HG03469 (cell line): ENCODE data around the gene PRRT3.
"Not testable (repeated sequence)": the region's sequence is repeated elsewhere in the genome, so short reads cannot be mapped to it uniquely, and the experiment has no call there.

Experiments used
- ATAC-seq: cut with Tn5 transposase; IDR thresholded peaks from one replicate; pipeline ENCODE4 v1.9.1; 2021; ENCODE audit warnings: mild to moderate bottlenecking, moderate library complexity, moderate number of reproducible peaks; ENCODE audit not compliant: unreplicated experiment

Gene PRRT3

DNA sequence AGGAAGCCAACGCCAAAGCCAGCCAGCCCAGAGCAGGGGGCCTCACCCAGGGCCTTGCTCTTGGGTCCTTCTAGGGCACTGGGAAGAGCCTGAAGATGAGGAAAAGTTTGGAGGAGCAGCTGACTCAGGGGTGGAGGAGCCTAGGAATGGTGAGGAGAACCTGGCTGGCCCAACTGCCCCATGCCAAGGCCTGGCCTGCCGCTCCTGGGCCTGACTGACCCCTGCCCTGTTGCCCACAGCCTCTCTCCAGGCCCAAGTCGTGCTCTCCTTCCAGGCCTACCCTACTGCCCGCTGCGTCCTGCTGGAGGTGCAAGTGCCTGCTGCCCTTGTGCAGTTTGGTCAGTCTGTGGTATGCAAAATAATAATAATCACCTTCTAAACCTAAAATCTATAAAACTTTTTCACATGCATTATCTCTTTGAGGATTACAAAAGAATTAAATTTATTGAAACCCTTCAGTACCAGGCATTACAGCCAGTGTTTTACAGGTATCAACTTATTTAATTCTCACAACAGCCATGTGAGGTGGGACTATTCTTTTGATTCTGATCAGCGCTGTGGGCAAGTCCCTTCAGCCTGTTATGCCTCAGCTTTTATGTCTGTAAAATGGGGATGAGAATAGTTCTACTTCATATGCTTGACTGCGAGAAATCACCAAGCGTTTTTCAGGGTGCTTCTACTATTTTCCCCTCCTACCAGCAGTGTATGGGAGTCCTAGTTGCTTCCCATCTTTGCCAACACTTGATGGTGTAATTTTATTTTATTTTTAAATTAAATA, 33.8 kb downstream of the PRRT3 start:
- no peak for ATAC-seq

DNA sequence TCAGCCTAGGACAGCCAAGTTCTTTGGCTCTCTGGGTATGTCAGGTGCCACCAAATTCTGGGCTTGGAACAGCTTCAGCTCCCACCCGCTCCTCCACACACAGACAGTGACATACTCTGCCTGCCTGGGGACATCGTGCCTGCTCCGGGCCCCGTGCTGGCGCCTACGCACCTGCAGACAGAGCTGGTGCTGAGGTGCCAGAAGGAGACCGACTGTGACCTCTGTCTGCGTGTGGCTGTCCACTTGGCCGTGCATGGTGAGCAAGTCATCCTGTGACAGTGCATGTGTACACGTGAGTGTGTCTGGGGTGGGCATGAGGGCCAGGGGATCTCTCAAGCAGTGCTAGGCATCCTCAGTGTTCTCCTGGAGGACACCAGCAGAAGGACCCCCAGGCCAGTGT, 34.4 kb downstream of the PRRT3 start:
- no peak for ATAC-seq

DNA sequence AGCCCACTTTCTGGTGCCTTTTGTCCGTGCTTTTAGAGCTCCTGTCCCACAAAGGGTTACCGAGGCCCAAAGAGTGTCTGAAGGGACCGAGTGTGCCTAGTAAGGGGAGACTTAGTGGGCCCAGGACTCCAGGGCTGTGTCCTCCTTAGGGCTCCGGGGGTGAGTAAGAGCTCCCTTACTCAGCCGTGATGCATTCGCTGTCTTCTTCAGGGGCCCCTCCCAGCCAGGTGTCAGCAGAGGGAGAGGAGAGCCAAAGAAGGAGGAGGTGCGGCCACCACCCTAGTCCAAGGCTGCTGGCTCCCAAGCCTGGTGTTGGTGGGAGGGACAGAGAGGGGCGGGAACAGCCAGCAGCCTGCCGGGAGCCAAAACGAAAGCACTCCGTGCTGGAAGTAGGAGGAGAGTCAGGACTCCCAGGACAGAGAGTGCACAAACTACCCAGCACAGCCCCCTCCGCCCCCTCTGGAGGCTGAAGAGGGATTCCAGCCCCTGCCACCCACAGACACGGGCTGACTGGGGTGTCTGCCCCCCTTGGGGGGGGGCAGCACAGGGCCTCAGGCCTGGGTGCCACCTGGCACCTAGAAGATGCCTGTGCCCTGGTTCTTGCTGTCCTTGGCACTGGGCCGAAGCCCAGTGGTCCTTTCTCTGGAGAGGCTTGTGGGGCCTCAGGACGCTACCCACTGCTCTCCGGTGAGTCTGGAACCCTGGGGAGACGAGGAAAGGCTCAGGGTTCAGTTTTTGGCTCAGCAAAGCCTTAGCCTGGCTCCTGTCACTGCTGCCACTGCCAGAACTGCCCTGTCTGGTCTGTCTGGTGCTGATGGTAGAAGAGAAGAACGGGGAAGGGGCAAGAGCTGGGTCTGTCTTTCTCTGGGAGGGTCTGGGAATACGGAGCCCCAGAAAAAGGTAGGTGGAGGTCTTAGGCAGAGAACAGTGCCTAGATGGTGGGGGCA, 35.2 kb downstream of the PRRT3 start, which contains the start of gene IL17RC:
TSS of gene IL17RC (plus strand) at position 365 of the 947 bp plus-strand sequence. CDS start at position 583, 218 bp downstream.
- no peak for ATAC-seq

DNA sequence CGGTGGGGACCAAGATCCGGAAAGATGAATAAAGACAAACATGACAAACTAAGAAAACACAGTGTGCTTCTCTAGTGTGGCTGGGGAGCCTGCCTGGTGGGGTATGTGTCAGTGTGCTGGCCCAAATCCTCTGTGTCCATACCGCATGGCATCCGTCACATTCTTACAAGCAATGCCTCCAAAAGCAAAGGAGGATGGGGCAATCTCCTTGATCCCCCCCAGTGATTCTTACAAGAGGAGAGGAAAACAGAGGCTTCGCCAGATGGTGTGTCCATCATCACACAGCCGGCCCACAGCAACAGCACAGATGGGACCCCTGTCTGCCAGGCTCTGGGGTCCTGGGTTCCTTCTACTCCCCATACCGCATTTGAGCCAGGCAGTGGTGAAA, 35.9 kb downstream of the PRRT3 start:
- ATAC-seq, result no peak

DNA sequence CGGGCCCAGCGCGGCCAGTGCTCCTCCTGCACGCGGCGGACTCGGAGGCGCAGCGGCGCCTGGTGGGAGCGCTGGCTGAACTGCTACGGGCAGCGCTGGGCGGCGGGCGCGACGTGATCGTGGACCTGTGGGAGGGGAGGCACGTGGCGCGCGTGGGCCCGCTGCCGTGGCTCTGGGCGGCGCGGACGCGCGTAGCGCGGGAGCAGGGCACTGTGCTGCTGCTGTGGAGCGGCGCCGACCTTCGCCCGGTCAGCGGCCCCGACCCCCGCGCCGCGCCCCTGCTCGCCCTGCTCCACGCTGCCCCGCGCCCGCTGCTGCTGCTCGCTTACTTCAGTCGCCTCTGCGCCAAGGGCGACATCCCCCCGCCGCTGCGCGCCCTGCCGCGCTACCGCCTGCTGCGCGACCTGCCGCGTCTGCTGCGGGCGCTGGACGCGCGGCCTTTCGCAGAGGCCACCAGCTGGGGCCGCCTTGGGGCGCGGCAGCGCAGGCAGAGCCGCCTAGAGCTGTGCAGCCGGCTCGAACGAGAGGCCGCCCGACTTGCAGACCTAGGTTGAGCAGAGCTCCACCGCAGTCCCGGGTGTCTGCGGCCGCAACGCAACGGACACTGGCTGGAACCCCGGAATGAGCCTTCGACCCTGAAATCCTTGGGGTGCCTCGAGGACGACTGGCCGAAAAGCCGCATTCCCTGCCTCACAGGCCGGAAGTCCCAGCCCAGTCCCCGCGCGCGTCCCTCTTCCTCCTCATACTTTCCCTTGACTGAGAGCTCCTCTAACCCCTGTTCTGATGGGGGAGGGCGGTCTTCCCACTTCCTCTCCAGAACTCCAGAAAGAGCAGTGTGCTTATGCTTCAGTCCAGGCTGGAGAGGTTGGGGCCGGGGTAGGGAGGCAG, 36.7 kb downstream of the PRRT3 start:
- ATAC-seq, result no peak

DNA sequence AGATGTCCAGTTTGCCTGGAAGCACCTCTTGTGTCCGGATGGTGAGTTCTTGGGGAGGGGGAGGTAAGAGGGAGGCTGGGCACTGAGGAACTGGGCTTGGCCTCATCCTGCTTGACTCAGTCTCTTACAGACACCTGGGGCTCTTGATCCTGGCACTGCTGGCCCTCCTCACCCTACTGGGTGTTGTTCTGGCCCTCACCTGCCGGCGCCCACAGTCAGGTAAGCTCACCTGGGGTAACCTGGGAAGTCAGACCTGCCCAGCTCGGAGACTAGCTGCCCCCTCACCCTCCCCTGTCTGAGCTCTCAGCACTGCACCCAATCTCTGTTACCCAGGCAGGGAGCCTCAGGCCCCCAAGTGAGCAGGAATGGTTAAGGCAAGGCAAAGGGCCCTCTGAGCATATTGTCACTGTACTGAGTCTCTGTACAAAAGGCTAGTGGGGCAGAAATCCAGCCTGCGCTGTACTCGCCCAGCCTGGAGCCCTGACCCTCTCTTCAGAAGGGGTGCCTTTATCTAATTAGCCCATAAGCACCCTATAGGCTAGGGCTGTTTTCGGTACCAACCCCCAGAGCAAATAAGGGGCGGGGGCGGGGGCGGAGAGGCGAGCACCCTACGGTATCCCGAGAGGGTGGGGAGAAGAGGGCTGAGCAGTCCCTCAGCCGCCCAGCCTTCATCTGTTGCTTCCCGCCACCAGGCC, 37.5 kb downstream of the PRRT3 start:
- no peak for ATAC-seq

DNA sequence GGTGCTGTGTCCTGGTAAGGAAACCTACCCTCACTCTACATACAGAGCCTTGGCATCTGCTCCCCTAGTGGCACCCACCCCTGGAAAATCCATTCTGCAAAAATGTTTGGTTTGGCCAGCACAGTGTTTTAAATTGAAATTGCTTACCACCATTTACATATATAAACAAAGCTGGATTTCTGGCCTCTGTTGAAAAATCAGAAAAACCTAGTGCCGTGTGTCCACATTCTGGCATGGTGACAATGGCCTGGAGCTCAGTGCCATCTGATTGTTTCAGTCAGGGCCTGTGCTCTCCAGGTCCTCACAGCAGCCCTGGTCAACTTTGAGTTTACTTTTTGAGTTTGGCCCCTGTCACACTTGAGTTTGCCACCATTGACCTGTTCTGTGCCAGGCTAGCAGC, 38.2 kb downstream of the PRRT3 start:
- no peak for ATAC-seq

DNA sequence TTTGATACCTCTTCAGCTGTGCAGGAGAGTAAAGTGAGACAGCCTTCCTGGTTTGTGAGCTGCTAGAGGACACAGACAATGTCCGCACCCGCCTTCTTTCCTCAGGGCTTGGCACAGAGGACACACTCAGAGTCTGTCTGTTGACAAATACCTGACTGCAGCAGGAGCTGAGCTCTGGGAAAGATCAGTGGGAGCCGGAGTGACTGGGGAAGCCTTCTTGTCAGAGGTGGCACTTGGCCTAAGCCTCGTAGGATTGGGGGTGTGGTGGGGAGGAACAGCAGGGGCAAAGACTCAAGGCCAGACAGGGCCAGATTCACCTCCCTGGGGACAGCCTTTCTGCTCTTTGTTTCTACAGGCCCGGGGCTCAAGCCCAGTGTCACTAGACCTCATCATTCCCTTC, 38.6 kb downstream of the PRRT3 start:
- no peak for ATAC-seq

DNA sequence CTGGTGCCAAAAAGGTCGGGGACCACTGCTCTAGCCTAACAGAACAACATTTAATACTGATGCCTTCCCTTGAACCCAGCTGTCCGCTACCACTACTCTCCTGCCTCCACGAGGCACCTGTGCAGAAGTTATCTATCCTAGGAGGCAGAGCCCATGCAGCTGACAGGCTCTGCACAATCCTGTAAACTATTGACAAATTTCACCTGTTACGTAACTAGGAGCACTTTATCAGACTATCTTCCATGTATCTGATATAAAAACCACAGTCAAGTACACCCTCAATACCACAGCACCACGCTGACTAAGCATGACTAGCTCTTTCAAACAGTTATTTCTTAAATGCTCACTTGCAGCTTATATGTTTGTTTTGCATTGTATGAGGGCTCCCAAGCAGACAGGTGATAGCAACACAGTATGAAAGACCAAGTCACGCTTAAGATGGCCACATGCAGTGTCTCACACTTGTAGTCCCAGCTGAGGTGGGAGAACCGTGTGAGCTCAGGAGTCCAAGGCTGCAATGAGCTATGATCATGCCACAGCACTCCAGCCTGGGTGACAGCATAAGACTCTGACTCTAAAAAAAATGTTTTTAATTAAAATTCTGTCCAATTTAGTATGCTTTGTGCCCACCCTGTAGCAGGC, 39.8 kb downstream of the PRRT3 start:
- no peak for ATAC-seq

DNA sequence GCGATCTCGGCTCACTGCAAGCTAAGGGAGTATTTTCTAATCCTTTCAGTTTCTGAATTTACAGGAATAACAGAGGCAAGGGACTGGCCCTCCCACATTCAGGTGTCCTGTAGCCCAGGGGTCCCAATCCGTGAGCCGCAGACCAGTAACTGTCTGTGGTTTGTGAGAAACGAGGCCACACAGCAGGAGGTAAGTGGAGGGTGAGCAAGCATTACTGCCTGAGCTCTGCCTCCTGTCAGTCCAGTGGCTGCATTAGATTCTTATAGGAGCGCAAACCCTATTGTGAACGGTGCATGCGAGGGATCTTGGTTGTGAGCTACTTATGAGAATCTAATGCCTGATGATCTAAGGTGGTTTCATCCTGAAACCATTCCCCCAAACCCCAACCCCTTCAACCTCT, 40.3 kb downstream of the PRRT3 start:
- ATAC-seq, result no peak

DNA sequence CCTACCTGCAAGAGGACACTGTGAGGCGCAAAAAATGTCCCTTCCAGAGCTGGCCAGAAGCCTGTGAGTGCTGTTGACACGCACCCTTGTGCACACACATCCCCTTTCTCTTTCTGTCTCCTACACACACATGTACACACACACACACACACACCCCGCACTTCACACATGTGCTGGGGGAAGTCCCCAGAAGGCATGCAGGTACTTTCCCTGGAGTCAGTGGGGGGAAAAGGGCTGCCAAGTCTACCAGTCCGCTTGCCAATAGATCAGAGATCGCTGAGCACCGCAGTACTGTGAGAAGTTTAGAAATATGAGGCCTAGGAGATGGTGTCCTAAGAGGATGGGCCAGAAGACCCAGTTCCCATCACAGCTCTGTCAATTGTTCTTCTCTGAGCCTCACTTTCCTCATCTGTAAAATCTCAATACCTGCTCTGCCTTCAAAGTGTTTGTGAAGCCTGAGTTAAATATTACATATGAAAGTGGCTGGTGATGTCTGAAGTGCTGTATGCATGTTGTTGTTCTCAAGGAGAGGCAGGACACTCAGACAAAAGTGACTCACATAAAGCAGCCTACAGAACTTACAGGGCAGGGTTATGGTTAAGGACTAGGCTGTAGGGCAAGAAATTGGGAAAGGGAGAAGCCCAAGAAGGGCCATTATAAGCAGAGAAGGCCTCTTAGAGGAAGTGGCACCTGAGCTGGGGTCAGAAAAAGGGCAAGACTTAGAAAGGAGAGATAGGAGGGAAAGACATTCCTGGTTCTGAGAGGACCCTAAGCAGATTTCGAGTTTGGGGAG, 42.8 kb downstream of the PRRT3 start:
- no peak for ATAC-seq

DNA sequence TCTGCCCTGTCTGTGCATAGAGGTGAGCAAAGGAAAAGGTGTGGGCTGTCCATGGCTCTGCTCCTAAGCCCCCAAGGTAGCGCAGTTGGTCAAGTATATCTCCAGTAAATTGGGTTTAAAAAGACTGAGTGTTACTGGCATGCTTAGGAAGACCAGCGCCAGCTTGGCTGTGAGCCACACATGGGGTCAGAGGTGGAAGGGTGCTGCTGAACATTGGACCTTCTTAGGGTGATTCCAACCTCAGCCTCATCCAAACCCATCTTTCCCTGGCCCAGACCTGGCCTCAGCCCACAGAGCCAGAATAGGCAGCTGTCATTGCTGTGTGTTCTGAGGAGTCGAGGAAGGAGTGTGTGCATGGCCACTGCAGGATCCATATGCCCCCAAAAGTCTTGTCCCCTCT, 43.9 kb downstream of the PRRT3 start:
- ATAC-seq, result no peak

DNA sequence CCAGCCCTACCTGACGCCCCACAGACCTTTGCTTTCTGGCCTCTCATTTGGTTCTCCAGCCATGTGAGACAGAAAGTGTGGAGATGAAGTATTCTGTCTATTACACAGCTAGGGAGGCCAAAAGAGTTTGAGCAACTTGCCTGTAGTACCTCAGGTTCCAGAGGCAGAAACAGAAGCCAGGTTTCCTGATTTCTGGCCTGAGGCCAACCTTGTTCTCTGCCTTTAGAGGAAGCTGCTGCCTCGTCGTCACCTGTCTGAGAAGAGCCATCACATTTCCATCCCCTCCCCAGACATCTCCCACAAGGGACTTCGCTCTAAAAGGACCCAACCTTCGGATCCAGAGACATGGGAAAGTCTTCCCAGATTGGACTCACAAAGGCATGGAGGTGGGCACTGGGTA, 45.7 kb downstream of the PRRT3 start:
- no peak for ATAC-seq

DNA sequence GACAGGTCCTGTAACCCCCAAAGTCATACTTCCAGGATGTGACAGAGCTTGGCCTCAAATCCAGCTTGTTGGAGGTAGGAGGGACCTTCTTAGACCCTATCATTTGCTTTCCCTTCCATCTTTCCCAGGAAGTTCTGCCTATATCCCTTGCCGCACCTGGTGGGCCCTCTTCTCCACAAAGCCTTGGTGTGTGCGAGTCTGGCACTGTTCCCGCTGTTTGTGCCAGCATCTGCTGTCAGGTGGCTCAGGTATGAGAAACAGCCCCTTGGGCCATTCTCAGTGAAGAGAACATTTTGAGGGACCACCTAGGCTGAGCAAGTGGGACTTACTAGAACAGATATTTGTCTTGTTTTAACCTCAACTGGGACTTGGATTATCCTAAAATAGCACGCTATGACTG, 48.3 kb downstream of the PRRT3 start:
- ATAC-seq, result no peak

DNA sequence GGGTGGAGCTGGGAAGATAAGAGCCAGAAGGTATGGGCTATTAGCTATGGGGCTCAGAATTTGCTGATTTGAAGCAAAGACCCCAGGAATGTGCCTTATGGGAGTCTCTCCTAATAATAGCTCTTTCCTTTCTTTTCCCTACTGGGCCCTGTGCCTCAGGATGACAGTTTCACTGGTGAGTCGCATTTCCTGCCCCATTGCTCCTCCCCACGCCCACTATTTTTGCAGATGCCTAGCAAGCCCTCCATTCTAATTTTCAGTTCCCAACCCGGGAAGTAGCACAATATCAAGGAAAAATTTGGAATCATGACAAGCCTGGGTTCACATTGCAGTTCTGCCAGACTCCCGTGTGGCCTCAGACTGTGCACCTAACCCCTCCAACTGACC, 49.0 kb downstream of the PRRT3 start:
- ATAC-seq, result no peak

DNA sequence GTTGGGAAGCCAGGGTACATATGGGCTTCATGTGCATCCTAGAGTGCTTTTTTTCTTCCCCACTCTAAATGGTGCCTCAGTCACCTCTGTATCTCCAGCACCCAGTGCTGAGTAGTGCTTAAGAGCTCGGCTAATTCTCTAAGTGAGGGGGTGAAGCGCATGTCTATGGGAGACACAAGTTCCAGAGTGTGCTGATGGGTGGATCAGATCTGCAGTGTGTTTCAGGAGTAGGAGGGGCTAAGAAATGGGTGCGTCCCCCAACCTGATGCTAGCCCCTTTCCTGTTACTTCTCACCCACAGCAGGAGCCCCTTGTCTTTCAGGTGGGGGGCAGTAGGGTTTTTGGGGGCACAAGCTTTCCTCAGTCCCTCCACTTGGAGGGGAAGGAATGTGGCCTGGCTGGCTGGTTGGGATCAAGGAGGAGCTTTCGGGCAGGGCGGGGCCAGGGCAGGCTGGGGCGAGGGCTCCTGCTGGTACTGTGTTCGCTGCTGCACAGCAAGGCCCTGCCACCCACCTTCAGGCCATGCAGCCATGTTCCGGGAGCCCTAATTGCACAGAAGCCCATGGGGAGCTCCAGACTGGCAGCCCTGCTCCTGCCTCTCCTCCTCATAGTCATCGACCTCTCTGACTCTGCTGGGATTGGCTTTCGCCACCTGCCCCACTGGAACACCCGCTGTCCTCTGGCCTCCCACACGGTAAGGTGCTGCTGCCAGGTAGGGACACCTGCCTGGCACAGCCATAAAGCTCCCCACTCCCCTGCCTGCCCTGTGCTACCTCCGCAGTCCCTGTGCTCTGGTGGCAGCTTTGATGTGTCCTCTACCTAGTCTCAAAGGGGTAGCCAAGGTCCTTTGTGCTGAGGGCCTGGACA, 49.6 kb downstream of the PRRT3 start, which contains the start of gene IL17RE:
TSS of gene IL17RE (plus strand) at position 477 of the 866 bp plus-strand sequence. CDS start at position 562, 85 bp downstream.
- no peak for ATAC-seq

DNA sequence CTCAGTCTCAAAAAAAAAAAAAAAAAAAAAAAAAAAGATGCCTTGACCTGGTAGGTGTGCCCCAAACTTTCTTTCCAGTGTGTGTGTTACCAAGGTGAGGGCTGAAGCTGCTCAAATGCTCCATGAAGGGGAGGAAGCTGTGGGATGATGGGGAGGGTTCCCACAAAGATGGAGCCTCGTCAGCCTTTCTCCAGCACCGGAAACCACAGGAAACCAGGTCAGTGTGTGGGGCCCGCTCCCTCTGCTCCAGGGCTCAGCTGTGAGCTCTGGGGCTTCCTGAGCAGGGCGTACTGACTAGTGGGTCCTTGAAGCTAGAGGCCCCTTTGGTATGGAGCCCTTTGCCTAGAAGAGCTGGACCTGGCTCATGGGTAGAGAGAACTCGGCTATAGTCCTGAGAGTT, 50.2 kb downstream of the PRRT3 start:
- no peak for ATAC-seq

DNA sequence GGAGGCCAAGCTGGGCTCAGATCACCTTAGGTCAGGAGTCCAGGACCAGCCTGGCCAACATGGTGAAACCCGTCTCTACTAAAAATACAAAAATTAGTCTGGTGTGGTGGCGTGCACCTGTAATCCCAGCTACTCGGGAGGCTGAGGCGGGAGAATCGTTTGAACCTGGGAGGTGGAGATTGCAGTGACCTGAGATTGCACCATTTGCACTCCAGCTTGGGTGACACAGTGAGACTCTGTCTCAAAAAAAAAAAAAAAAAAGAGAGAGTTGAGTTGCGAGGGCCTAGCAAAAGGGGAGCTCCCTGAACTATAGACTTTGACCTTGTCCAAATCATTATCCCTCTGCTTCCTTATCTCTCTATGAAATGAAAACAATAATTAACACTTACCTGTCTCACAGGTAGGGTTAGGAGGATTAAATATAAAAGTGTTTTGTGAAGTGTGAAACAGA, 51.2 kb downstream of the PRRT3 start:
- ATAC-seq, result not testable (repeated sequence)
